Measurements from ENCODE around the gene TRAF5.

- no peak for TF ChIP-seq POLR2AphosphoS5 (IDR thresholded peaks at IDR 0.05)
- no peak for TF ChIP-seq CTCF (IDR thresholded peaks at IDR 0.05)
These were observed 66.6 kb downstream of the TRAF5 start for GRCh38 chr1:211393203-211393602.
